RWPE2 (cell line): ENCODE results near the gene KTN1.
A peak's percentile ranks its signal among the peaks of the same experiment; 100 is the strongest.

Source experiments
- ATAC-seq: fragments of 200-7000 bp; cut with Tn5 transposase; 3 replicates; pipeline ENCODE4 v1.9.1; 2021; ENCODE audit warnings: low read depth
- DNase-seq: peaks from one replicate; pipeline ENCODE4 v3.0.0-alpha.2; 2020; ENCODE audit warnings: low spot score
- H3K27ac ChIP-seq: fragments of 450-650 bp; 2 replicates; pipeline ENCODE4 v1.5.1; 2017; ENCODE audit warnings: mild to moderate bottlenecking; ENCODE audit not compliant: poor library complexity, severe bottlenecking
- H3K27me3 ChIP-seq: fragments of 250-450 bp; sonication (Bioruptor Pico); 2 replicates; pipeline ENCODE4 v1.5.1; 2021; ENCODE audit warnings: mild to moderate bottlenecking, moderate library complexity; ENCODE audit not compliant: insufficient read depth, poor library complexity, severe bottlenecking
- H3K36me3 ChIP-seq: fragments of 250-450 bp; sonication (Bioruptor Pico); 2 replicates; pipeline ENCODE4 v1.5.1; 2020; ENCODE audit warnings: low read depth, mild to moderate bottlenecking, moderate library complexity
- H3K4me1 ChIP-seq: fragments of 250-450 bp; sonication (Bioruptor Pico); 2 replicates; pipeline ENCODE4 v1.5.1; 2021; ENCODE audit warnings: mild to moderate bottlenecking, moderate library complexity; ENCODE audit not compliant: insufficient read depth, poor library complexity, severe bottlenecking
- H3K4me3 ChIP-seq: fragments of 250-450 bp; sonication (Bioruptor Pico); 2 replicates; pipeline ENCODE4 v1.5.1; 2021; ENCODE audit warnings: mild to moderate bottlenecking, moderate library complexity; ENCODE audit not compliant: severe bottlenecking
- H3K9me3 ChIP-seq: fragments of 250-450 bp; sonication (Bioruptor Pico); 2 replicates; pipeline ENCODE4 v1.5.1; 2021; ENCODE audit warnings: mild to moderate bottlenecking, moderate library complexity; ENCODE audit not compliant: severe bottlenecking
- TF ChIP-seq, protein P1 (sequence below): fragments of 450-650 bp; IDR thresholded peaks from one replicate; pipeline ENCODE4 v1.5.1; 2017; ENCODE audit warnings: mild to moderate bottlenecking, moderate library complexity; ENCODE audit not compliant: poor library complexity, severe bottlenecking

Gene KTN1

DNA sequence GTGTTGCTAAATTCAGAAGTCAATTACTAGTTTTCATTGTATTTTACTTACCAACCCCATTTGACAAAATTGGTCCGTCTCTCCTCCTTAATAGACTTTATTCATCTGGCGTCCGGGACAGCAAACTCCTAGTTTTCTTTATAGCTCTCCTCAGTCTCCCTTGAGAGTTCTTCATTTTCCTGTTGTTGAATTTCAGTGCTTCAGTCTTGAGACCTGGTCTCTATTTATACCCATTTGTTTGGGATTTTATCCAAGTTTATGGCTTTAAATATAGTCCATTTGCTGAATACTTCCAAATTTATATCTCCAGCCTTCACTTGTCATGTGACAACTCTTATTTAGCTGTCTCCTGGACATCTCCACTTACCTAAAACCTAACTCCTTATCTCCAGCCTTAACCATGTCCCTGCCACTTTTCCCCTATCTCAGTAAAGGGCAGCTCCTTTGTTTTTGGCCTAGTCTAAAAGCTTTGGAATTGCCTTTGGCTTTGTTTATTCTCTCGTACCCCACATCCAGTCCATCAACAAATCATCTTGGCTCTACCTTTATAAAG, 23.5 kb downstream of the KTN1 start:
- no peak for DNase-seq
- Histone ChIP-seq H3K9me3 (no peaks in the 10 kb centered on the region), H3K27ac (no peak overlapping the region), H3K4me1 (peaks cover 71% of the 10 kb centered on the region), H3K4me3 (no peak overlapping the region), H3K36me3 (peaks cover 33% of the 10 kb centered on the region), H3K27me3 (no peaks in the 10 kb centered on the region)
- no peak for ATAC-seq
- TF ChIP-seq, protein P1, sequence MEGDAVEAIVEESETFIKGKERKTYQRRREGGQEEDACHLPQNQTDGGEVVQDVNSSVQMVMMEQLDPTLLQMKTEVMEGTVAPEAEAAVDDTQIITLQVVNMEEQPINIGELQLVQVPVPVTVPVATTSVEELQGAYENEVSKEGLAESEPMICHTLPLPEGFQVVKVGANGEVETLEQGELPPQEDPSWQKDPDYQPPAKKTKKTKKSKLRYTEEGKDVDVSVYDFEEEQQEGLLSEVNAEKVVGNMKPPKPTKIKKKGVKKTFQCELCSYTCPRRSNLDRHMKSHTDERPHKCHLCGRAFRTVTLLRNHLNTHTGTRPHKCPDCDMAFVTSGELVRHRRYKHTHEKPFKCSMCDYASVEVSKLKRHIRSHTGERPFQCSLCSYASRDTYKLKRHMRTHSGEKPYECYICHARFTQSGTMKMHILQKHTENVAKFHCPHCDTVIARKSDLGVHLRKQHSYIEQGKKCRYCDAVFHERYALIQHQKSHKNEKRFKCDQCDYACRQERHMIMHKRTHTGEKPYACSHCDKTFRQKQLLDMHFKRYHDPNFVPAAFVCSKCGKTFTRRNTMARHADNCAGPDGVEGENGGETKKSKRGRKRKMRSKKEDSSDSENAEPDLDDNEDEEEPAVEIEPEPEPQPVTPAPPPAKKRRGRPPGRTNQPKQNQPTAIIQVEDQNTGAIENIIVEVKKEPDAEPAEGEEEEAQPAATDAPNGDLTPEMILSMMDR: no peak

DNA sequence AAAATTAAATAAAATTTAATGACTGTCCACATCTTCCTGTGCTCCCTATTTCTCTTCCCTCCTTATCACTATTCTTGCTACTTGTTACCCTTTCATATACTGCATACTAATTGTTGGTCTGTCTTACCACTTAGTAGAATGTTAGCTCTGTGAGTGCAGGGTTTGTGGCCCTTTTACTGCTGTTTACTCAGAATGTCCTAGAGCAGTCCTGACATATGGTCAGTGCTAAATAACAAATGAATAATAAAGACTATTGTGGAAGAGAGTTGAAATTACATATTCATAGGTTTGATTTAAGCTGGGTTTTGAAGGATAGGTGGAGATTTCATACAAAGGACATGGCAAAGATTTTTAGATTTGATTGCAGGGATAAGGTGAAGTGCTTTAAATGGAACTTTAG, 24.5 kb downstream of the KTN1 start:
- TF ChIP-seq, protein P1: no peak
- Histone ChIP-seq H3K4me1 (peaks cover 68% of the 10 kb centered on the region), H3K27me3 (no peaks in the 10 kb centered on the region), H3K9me3 (no peaks in the 10 kb centered on the region), H3K36me3 (peaks cover 33% of the 10 kb centered on the region), H3K4me3 (no peak overlapping the region), H3K27ac (peak overlapping the region; percentile 70)
- DNase-seq (no peak), ATAC-seq (no peak)

DNA sequence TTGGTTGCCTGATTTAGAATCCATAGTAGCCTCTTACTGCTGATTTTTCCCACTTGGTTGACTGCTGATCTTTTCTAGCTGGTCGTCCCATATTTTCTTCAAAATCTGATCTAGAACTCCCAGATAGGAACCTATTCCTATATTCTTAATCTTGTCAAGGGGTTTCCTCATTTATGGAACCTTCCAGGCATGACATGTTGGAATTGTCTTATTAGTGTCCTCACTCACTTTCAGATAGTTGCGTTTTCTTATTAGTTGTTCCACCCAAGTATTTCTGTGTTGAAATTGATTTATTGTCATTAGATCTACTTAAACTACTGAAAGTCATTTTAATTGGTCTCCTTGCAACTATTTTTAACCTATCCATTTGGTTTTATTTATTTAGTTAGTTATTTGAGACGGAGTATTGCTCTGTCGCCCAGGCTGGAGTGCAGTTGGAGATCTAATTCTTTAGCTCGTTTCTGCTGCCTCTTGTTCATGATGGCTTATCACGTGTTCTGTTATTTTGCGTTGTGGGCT, 25.0 kb downstream of the KTN1 start:
- Histone ChIP-seq H3K36me3 (peaks cover 35% of the 10 kb centered on the region), H3K27me3 (no peaks in the 10 kb centered on the region), H3K4me3 (no peak overlapping the region), H3K4me1 (peaks cover 69% of the 10 kb centered on the region), H3K9me3 (no peaks in the 10 kb centered on the region), H3K27ac (peak overlapping the region; percentile 70)
- TF ChIP-seq, protein P1: no peak
- ATAC-seq (no peak), DNase-seq (no peak)

DNA sequence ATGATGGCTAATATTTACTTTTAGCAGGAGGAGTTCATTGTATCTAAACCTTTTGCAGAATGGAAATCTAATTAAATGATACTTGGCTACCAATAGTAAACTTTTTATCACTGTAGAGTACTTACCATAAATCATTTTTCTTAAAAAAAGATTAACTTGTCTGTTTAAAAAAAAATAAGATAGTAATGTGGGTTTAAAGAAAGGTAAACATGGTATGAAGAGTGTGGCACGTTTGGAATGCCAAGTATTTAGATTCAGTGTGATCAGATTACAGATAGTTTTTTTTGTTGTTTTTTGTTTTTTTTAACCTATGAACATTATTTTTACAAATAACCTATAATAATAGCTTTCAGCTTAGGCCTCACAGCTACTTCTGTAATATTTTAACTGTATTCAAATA, 25.8 kb downstream of the KTN1 start:
- no peak overlapping the region for H3K4me3 ChIP-seq
- TF ChIP-seq, protein P1: no peak
- H3K36me3 ChIP-seq: peaks cover 44% of the 10 kb centered on the region
- peaks cover 62% of the 10 kb centered on the region for H3K4me1 ChIP-seq
- no peaks in the 10 kb centered on the region for H3K27me3 ChIP-seq
- peak overlapping the region; percentile 70 for H3K27ac ChIP-seq
- DNase-seq (no peak), ATAC-seq (peak; percentile 75)
- no peaks in the 10 kb centered on the region for H3K9me3 ChIP-seq

DNA sequence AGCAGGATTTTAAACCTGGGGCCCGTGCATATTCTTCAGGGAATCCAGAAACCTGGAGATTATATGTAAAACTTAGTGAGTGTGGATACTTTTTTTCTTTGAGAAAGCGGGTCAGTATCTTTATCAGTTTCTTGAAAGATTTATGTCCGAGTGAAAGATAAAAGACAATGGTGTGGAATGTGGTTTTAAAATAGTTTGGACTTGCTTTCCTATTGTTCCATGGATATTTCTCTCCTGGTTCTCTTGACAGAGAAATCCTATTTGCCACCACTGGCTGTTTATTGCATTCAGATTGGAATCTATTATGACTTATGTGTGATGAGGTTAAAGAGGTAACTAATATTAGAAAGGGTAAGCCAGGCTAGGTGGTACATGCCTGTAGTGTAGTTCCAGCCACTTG, 27.4 kb downstream of the KTN1 start:
- ATAC-seq: no peak
- H3K4me3 ChIP-seq: no peak overlapping the region
- TF ChIP-seq, protein P1: no peak
- DNase-seq: no peak
- no peaks in the 10 kb centered on the region for H3K9me3 ChIP-seq
- H3K4me1 ChIP-seq: peaks cover 50% of the 10 kb centered on the region
- H3K27me3 ChIP-seq: no peaks in the 10 kb centered on the region
- H3K27ac ChIP-seq: no peak overlapping the region
- H3K36me3 ChIP-seq: peaks cover 44% of the 10 kb centered on the region
